Adipose tissue (tissue), 3 donors: Measurements from ENCODE around the gene MMP17. TPM values are rescaled to one million over a fixed set of nuclear protein-coding genes. Genes with fewer than 3 reads are reported as not detected.

Source experiments
- H3K27ac ChIP-seq: one replicate; pipeline ENCODE4 v1.5.1; 2013; ENCODE audit warnings: low read depth, low read length
- whole genome bisulfite sequencing, 3 donors: extraction: QIAGEN DNeasy Blood & Tissue Kit; methylation state at CpG; one replicate each; pipeline ENCODE4 v1.1.7; 2013; 5-methylcytosine and 5-hydroxymethylcytosine counted together
- polyA plus RNA-seq, 3 donors: library from polyadenylated mRNA; stranded (reverse); fragments of 200-250 nt; gene quantifications; one replicate each; pipeline ENCODE4 v1.2.3, GENCODE V29; 2013
- donor health status: healthy with polysubstance abuse.
- donor health status: Bipolar disorder and iron deficiency.
- donor health status: healthy.

Gene MMP17
- polyA plus RNA-seq, result 1 to 10 TPM; 2.7 to 7.5 (median 7.4) TPM

GRCh38 chr12:131827961-131828534, at the start of gene MMP17:
TSS of gene MMP17 (plus strand) at chr12:131828393. CDS start at chr12:131828495, 102 bp downstream.
- WGBS, 3 donors, result 0 to 1% (median 1%) methylated on average over 64 to 86 of the region's 86 CpGs
- no peak within 1 kb of the TSS for H3K27ac ChIP-seq

GRCh38 chr12:131779027-131779426, 49.2 kb upstream of the MMP17 start:
- H3K27ac ChIP-seq, result no peak overlapping the region
- WGBS, 3 donors, result 96 to 98% (median 97%) methylated on average over 23 of the region's 23 CpGs

- WGBS, 3 donors, result 94 to 98% (median 96%) methylated on average over 2 of the region's 2 CpGs
- H3K27ac ChIP-seq, result no peak overlapping the region
These were observed 46.1 kb upstream of the MMP17 start for GRCh38 chr12:131782061-131782460.

GRCh38 chr12:131783915-131784541, 44.2 kb upstream of the MMP17 start:
- no peak overlapping the region for H3K27ac ChIP-seq

GRCh38 chr12:131784909-131785762, 43.1 kb upstream of the MMP17 start:
- WGBS, 3 donors, result 85 to 88% (median 87%) methylated on average over 30 of the region's 30 CpGs
- no peak overlapping the region for H3K27ac ChIP-seq

More at GRCh38 chr12:131783915-131784541, 44.2 kb upstream of the MMP17 start:
- 62 to 75% (median 62%) methylated on average over 10 of the region's 10 CpGs for WGBS, 3 donors

- H3K27ac ChIP-seq, result no peak overlapping the region
- 92% methylated on average over 15 of the region's 15 CpGs for WGBS, 3 donors
These were observed 42.3 kb upstream of the MMP17 start for GRCh38 chr12:131785763-131786330.

GRCh38 chr12:131786331-131786730, 41.9 kb upstream of the MMP17 start:
- 84 to 89% (median 88%) methylated on average over 10 to 15 of the region's 15 CpGs for WGBS, 3 donors
- no peak overlapping the region for H3K27ac ChIP-seq

- 93 to 95% (median 95%) methylated on average over 17 of the region's 17 CpGs for WGBS, 3 donors
- no peak overlapping the region for H3K27ac ChIP-seq
These were observed 41.0 kb upstream of the MMP17 start for GRCh38 chr12:131787143-131787660.

- 88 to 90% (median 89%) methylated on average over 11 of the region's 11 CpGs for WGBS, 3 donors
- H3K27ac ChIP-seq, result no peak overlapping the region
These were observed 40.1 kb upstream of the MMP17 start for GRCh38 chr12:131788070-131788469.

- WGBS, 3 donors, result 82 to 85% (median 85%) methylated on average over 12 of the region's 12 CpGs
- H3K27ac ChIP-seq, result no peak overlapping the region
These were observed 38.6 kb upstream of the MMP17 start for GRCh38 chr12:131789638-131790037.

GRCh38 chr12:131793243-131794022, 34.8 kb upstream of the MMP17 start:
- no peak overlapping the region for H3K27ac ChIP-seq
- 80 to 89% (median 83%) methylated on average over 19 of the region's 19 CpGs for WGBS, 3 donors

GRCh38 chr12:131794061-131794460, 34.1 kb upstream of the MMP17 start:
- no peak overlapping the region for H3K27ac ChIP-seq
- 96 to 97% (median 96%) methylated on average over 7 of the region's 7 CpGs for WGBS, 3 donors

GRCh38 chr12:131794573-131794972, 33.6 kb upstream of the MMP17 start:
- WGBS, 3 donors, result 88 to 91% (median 90%) methylated on average over 10 of the region's 10 CpGs
- no peak overlapping the region for H3K27ac ChIP-seq

GRCh38 chr12:131795064-131795463, 33.1 kb upstream of the MMP17 start:
- no peak overlapping the region for H3K27ac ChIP-seq
- WGBS, 3 donors, result 76 to 85% (median 84%) methylated on average over 14 of the region's 14 CpGs

- no peak overlapping the region for H3K27ac ChIP-seq
- WGBS, 3 donors, result 69 to 72% (median 69%) methylated on average over 11 to 13 of the region's 15 CpGs
These were observed 32.3 kb upstream of the MMP17 start for GRCh38 chr12:131795690-131796410.

GRCh38 chr12:131796411-131796736, 31.8 kb upstream of the MMP17 start:
- WGBS, 3 donors, result 91 to 97% (median 95%) methylated on average over 6 of the region's 6 CpGs
- no peak overlapping the region for H3K27ac ChIP-seq

GRCh38 chr12:131796754-131797587, 31.2 kb upstream of the MMP17 start:
- WGBS, 3 donors, result 92 to 95% (median 95%) methylated on average over 27 to 28 of the region's 28 CpGs
- no peak overlapping the region for H3K27ac ChIP-seq
